H1 (cell line): Measurements from ENCODE around the gene CSTF2. TPM values are rescaled to one million over a fixed set of nuclear protein-coding genes. Genes with fewer than 3 reads are reported as not detected.
A peak's percentile ranks its signal among the peaks of the same experiment; 100 is the strongest.
"Not testable (repeated sequence)": the region's sequence is repeated elsewhere in the genome, so short reads cannot be mapped to it uniquely, and the experiment has no call there.

Source experiments
- CTCF ChIA-PET: fragments of 300-600 bp; sonication (Branson Sonifier 250); formaldehyde crosslinking; loops from one replicate; lab custom pipeline; 2021; ENCODE audit not compliant: partially characterized antibody; lab: Charles Lee
- POLR2A ChIA-PET: fragments of 300-600 bp; sonication (Branson Sonifier 250); formaldehyde crosslinking; loops from one replicate; lab custom pipeline; 2021; ENCODE audit warnings: inconsistent platforms; ENCODE audit not compliant: partially characterized antibody; lab: Charles Lee
- DNase-seq, 2 experiments: peaks; one replicate each; pipeline versions ENCODE4 v3.0.0 to v3.0.0-alpha.2; 2010 to 2022; ENCODE audit warnings: low spot score in 2 of 2, low read depth in 1 of 2, mixed read lengths in 1 of 2
- FAIRE-seq: peaks from 2 replicates; lab custom pipeline; 2011; peaks lifted over from hg19 to GRCh38; lab: Jason Lieb, UNC
- H2AFZ ChIP-seq: 2 replicates; pipeline ENCODE4 v1.8.1; 2012; ENCODE audit warnings: low read length, inconsistent platforms
- H2AK5ac ChIP-seq: 2 replicates; pipeline ENCODE4 v1.6.1; 2013; ENCODE audit warnings: low read depth, low read length
- H2BK120ac ChIP-seq: replicated peaks from 2 replicates; pipeline ENCODE3; 2013; ENCODE audit warnings: low read depth, low read length, inconsistent platforms
- H2BK12ac ChIP-seq: 2 replicates; pipeline ENCODE4 v1.6.1; 2013; ENCODE audit warnings: low read depth, low read length
- H2BK15ac ChIP-seq: 2 replicates; pipeline ENCODE4 v1.6.1; 2013; ENCODE audit warnings: low read length
- H2BK20ac ChIP-seq: 2 replicates; pipeline ENCODE4 v1.6.1; 2013; ENCODE audit warnings: low read length
- H2BK5ac ChIP-seq: 2 replicates; pipeline ENCODE4 v1.6.1; 2013; ENCODE audit warnings: low read depth, low read length
- H3K14ac ChIP-seq: 2 replicates; pipeline ENCODE4 v1.6.1; 2013; ENCODE audit warnings: inconsistent platforms; ENCODE audit not compliant: insufficient read length
- H3K18ac ChIP-seq: 2 replicates; pipeline ENCODE4 v1.6.1; 2013; ENCODE audit warnings: low read length; ENCODE audit errors: extremely low read depth
- H3K23ac ChIP-seq: 2 replicates; pipeline ENCODE4 v1.6.1; 2013; ENCODE audit warnings: inconsistent platforms; ENCODE audit not compliant: insufficient read length
- H3K23me2 ChIP-seq: 2 replicates; pipeline ENCODE4 v1.6.1; 2013; ENCODE audit warnings: low read depth, low read length
- H3K27ac ChIP-seq: 2 replicates; pipeline ENCODE4 v1.6.1; 2011; ENCODE audit warnings: low read depth, low read length, inconsistent platforms
- H3K27me3 ChIP-seq, 4 experiments: replicated peaks in 1 of 4; 1 replicate in 1 of 4; 2 replicates in 3 of 4; pipeline versions ENCODE4 v1.6.1 to v1.8.1; 2011 to 2013; ENCODE audit warnings: low read length in 3 of 4, mild to moderate bottlenecking in 3 of 4, inconsistent platforms in 2 of 4, mixed read lengths in 2 of 4, moderate library complexity in 1 of 4; ENCODE audit not compliant: control insufficient read depth in 3 of 4, insufficient read depth in 3 of 4; ENCODE audit errors: extremely low read depth in 1 of 4
- H3K36me3 ChIP-seq, 4 experiments: 2 replicates each; pipeline versions ENCODE4 v1.6.1 to v1.8.1; 2011 to 2013; ENCODE audit warnings: mild to moderate bottlenecking in 4 of 4, low read length in 3 of 4, moderate library complexity in 2 of 4, control low read depth in 1 of 4, inconsistent platforms in 1 of 4; ENCODE audit not compliant: insufficient read depth in 4 of 4, control insufficient read depth in 2 of 4
- H3K4ac ChIP-seq: replicated peaks from 2 replicates; pipeline ENCODE3; 2013; ENCODE audit warnings: low read length, low read depth, mixed read lengths, inconsistent platforms; ENCODE audit not compliant: insufficient read length
- H3K4me1 ChIP-seq, 4 experiments: replicated peaks in 1 of 4; 1 replicate in 1 of 4; 2 replicates in 3 of 4; pipeline versions ENCODE4 v1.6.1 to v1.8.1; 2011 to 2013; ENCODE audit warnings: low read length in 3 of 4, inconsistent platforms in 2 of 4, mixed read lengths in 1 of 4; ENCODE audit not compliant: insufficient read depth in 4 of 4, control insufficient read depth in 3 of 4
- H3K4me2 ChIP-seq, 2 experiments: 2 replicates each; pipeline versions ENCODE4 v1.6.1 to v1.8.1; 2011 to 2013; ENCODE audit warnings: low read depth in 2 of 2, low read length in 2 of 2, control low read depth in 1 of 2, inconsistent platforms in 1 of 2, mild to moderate bottlenecking in 1 of 2; ENCODE audit not compliant: insufficient read depth in 1 of 2
- H3K4me3 ChIP-seq, 4 experiments: fragments of 200-600, 300-600 bp in 1 of 4; sonication (generic), shearing (Covaris generic), sonication (Bioruptor Twin) in 1 of 4; 2 replicates each; pipeline versions ENCODE4 v1.5.1 to v1.8.1; 2011 to 2016; ENCODE audit warnings: low read length in 4 of 4, low read depth in 3 of 4, control low read depth in 2 of 4, inconsistent platforms in 2 of 4, mild to moderate bottlenecking in 2 of 4, mixed read lengths in 1 of 4, moderate library complexity in 1 of 4; ENCODE audit not compliant: insufficient read depth in 2 of 4; ENCODE audit errors: extremely low read depth in 1 of 4
- H3K56ac ChIP-seq: replicated peaks from 2 replicates; pipeline ENCODE3; 2013; ENCODE audit warnings: low read depth, mild to moderate bottlenecking, mixed read lengths, low read length, inconsistent platforms; ENCODE audit not compliant: insufficient read length
- H3K79me1 ChIP-seq: 2 replicates; pipeline ENCODE4 v1.6.1; 2013; ENCODE audit warnings: low read depth, low read length, control low read depth
- H3K79me2 ChIP-seq, 2 experiments: 2 replicates each; pipeline versions ENCODE4 v1.6.1 to v1.8.1; 2012 to 2013; ENCODE audit warnings: low read length in 2 of 2, mild to moderate bottlenecking in 2 of 2, inconsistent platforms in 1 of 2; ENCODE audit not compliant: insufficient read depth in 2 of 2, control insufficient read depth in 1 of 2
- H3K9ac ChIP-seq, 4 experiments: replicated peaks in 1 of 4; 1 replicate in 1 of 4; 2 replicates in 3 of 4; pipeline versions ENCODE4 v1.6.1 to v1.8.1; 2011 to 2013; ENCODE audit warnings: low read depth in 3 of 4, low read length in 3 of 4, control low read depth in 2 of 4, mild to moderate bottlenecking in 2 of 4, moderate library complexity in 2 of 4, inconsistent platforms in 1 of 4; ENCODE audit errors: extremely low read depth in 1 of 4
- H3K9me3 ChIP-seq, 2 experiments: 2 replicates each; pipeline versions ENCODE4 v1.6.1 to v1.8.1; 2012 to 2013; ENCODE audit warnings: mild to moderate bottlenecking in 2 of 2, moderate library complexity in 2 of 2, control low read depth in 1 of 2, inconsistent platforms in 1 of 2, low read depth in 1 of 2, low read length in 1 of 2, mixed read lengths in 1 of 2; ENCODE audit not compliant: insufficient read depth in 2 of 2
- H4K20me1 ChIP-seq, 2 experiments: replicated peaks in 1 of 2; 2 replicates each; pipeline versions ENCODE3 to v1.8.1; 2011 to 2013; ENCODE audit warnings: inconsistent platforms in 2 of 2, low read length in 2 of 2, mild to moderate bottlenecking in 1 of 2; ENCODE audit not compliant: insufficient read depth in 2 of 2, control insufficient read depth in 1 of 2
- H4K5ac ChIP-seq: 2 replicates; pipeline ENCODE4 v1.6.1; 2013; ENCODE audit warnings: low read length, low read depth, mixed read lengths, inconsistent platforms; ENCODE audit not compliant: insufficient read length
- H4K8ac ChIP-seq: 2 replicates; pipeline ENCODE4 v1.8.0; 2013; ENCODE audit warnings: mild to moderate bottlenecking, moderate library complexity, low read length, inconsistent platforms; ENCODE audit not compliant: insufficient read depth; ENCODE audit errors: extremely low read depth
- H4K91ac ChIP-seq: replicated peaks from 2 replicates; pipeline ENCODE3; 2013; ENCODE audit warnings: low read length, mixed read lengths, inconsistent platforms; ENCODE audit not compliant: insufficient read length
- CTCF ChIP-seq, 3 experiments: IDR thresholded peaks; 1 replicate in 2 of 3; 2 replicates in 1 of 3; pipeline versions ENCODE4 v1.5.1 to v1.6.1; 2011; ENCODE audit warnings: low read length in 3 of 3, mild to moderate bottlenecking in 3 of 3, inconsistent platforms in 2 of 3, low read depth in 1 of 3, moderate library complexity in 1 of 3; ENCODE audit not compliant: insufficient read depth in 1 of 3; ENCODE audit errors: control extremely low read depth in 1 of 3
- GABPA ChIP-seq: IDR thresholded peaks from 2 replicates; pipeline ENCODE4 v1.6.1; 2011; ENCODE audit warnings: mild to moderate bottlenecking, low read length, moderate library complexity, borderline replicate concordance; ENCODE audit not compliant: insufficient read depth
- KDM4A ChIP-seq: IDR thresholded peaks from one replicate; pipeline ENCODE4 v1.7.1; 2012; ENCODE audit warnings: low read depth, mild to moderate bottlenecking, moderate library complexity, low read length, inconsistent platforms; ENCODE audit not compliant: severe bottlenecking
- POLR2A ChIP-seq, 2 experiments: IDR thresholded peaks; 1 replicate in 1 of 2; 2 replicates in 1 of 2; pipeline ENCODE4 v1.6.1; 2011; ENCODE audit warnings: low read depth in 2 of 2, low read length in 2 of 2, mild to moderate bottlenecking in 2 of 2; ENCODE audit errors: control extremely low read depth in 1 of 2
- WGBS, 2 experiments: shearing (Covaris generic) in 1 of 2; methylation state at CpG; one replicate each; pipeline versions ENCODE4 v1.1.6 to v1.1.7; 2013 to 2015; ENCODE audit warnings: low lambda C conversion rate in 2 of 2, mixed read lengths in 2 of 2, inconsistent platforms in 1 of 2, low coverage in 1 of 2, missing lambda C conversion rate in 1 of 2; ENCODE audit not compliant: insufficient replicate concordance in 2 of 2, insufficient coverage in 1 of 2, insufficient read length in 1 of 2; ENCODE audit errors: extremely low coverage in 1 of 2, missing lambda C conversion rate in 1 of 2; 5-methylcytosine and 5-hydroxymethylcytosine counted together
- polyA plus RNA-seq, 7 experiments: library from polyadenylated mRNA; depleted of rRNA in 3 of 7; stranded (reverse) in 5 of 7; unstranded in 2 of 7; fragments of >200 nt in 5 of 7; fragments of 200-250 nt in 2 of 7; gene quantifications; 1 replicate in 5 of 7; 2 replicates in 1 of 7; 4 replicates in 1 of 7; pipeline versions ENCODE4 v1.2.1 to v1.2.3, GENCODE V29; 2011 to 2013; ENCODE audit warnings: missing spikeins in 2 of 7, mixed read lengths in 2 of 7
- total RNA-seq: library from RNA; stranded (reverse); fragmentation: NEBNext Ultra II Directional; extraction: Animal tissue kit (Norgen Biotek cat#: 25700); gene quantifications from 2 replicates; pipeline ENCODE4 v1.2.1, GENCODE V29; 2021

The CSTF2 gene
- total and polyA plus RNA-seq, 2 of the 8 experiments (the other 6 are each of a cell fraction or from before 2014, with no cell fraction given) = 20.7 to 30.9 TPM

DNA sequence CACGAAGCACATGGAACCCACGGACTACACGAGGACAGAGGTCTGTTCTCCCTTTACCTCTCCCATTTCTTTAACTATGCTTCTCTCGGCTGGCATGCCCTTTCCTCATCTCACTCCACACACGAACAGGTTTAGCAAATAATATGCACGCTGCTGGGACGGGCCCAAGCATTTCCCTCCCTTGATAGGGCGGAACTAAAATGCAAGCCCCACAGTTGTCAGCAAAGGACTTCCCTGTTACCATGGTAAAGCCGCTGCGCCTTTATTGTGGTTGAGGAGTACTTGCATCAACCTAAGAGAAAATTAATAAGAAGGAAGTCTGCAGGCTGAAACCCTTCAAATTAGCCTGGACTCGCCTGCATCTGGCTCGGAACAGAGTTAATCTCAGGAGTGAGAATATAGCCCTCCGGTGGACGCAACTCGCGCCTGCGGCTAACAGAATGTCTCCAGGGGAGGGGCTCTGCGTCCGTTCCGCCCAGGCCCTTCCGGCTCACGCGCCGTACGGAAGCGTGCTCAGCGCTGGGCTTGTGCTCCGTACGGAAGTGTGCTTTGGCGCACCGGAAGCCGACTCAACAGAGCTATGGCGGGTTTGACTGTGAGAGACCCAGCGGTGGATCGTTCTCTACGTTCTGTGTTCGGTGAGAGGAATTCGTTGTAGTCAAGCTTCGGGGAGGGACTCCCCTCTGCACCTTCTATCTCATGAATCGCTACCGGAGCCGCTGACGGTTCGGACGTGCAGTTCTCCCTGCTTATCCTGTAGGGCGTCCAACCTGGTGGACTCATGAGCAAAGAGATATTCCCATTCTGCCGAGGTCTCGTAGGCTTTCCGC lies at the start of gene CSTF2 (continued):
- peak in 1 of 3 experiments; percentile 1; a peak in 1 of 4 replicates for TF ChIP-seq CTCF (IDR thresholded peaks at IDR 0.05; ENCODE audit: control extremely low read depth in 1 of 3, insufficient read depth in 1 of 3, low read depth in 1 of 3, low read length in 3 of 3)
- peak in 1 of 2 experiments; percentile 80; a peak in 2 of 3 replicates for TF ChIP-seq POLR2A (IDR thresholded peaks at IDR 0.05; ENCODE audit: control extremely low read depth in 1 of 2, low read depth in 2 of 2, low read length in 2 of 2)
- peak; percentile 62 for TF ChIP-seq KDM4A
- TF ChIP-seq GABPA = peak; percentile 97

DNA sequence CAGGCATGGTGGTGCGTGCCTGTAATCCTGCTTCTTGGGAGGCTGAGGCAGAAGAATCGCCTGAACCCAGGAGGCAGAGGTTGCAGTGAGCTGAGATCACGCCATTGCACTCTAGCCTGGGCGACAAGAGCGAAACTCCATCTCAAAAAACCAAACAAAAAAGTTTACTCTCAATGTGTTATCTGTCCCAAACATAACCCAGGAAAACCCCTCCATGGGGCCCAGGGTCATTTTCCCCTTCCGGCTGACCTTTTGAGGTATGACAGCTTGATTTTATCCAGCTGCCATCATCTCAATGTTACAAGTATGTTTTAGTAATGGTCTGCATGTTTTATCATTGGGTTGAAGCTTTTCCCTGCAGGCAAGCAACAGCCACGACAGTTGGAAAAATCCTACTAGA lies 23.8 kb upstream of the CSTF2 start:
- H3K56ac ChIP-seq, H2AFZ ChIP-seq, POLR2A ChIA-PET, H2BK15ac ChIP-seq, H4K5ac ChIP-seq, H3K23me2 ChIP-seq, H4K91ac ChIP-seq, H4K20me1 ChIP-seq, H3K79me1 ChIP-seq, H3K4me3 ChIP-seq, DNase-seq, H3K4me1 ChIP-seq, H3K23ac ChIP-seq, H3K9me3 ChIP-seq, H3K79me2 ChIP-seq, H3K36me3 ChIP-seq, H2BK5ac ChIP-seq, CTCF ChIA-PET, H2AK5ac ChIP-seq, H3K14ac ChIP-seq, FAIRE-seq, H3K18ac ChIP-seq, H3K4ac ChIP-seq, H2BK120ac ChIP-seq, H4K8ac ChIP-seq, H3K27ac ChIP-seq, H2BK20ac ChIP-seq, H3K4me2 ChIP-seq, H2BK12ac ChIP-seq, H3K27me3 ChIP-seq, H3K9ac ChIP-seq: not testable (repeated sequence)
- WGBS, 2 experiments = 91% methylated on average over 7 of the region's 7 CpGs; no CpG with 5 or more reads in 1 of the 2 experiments
